GM15510 (cell line): Measurements from ENCODE around the gene PRDM2.
A peak's percentile ranks its signal among the peaks of the same experiment; 100 is the strongest.

Source experiments
- POLR2A ChIP-seq: IDR thresholded peaks from 3 replicates; pipeline ENCODE4 v1.6.1; 2011; ENCODE audit warnings: borderline replicate concordance; ENCODE audit not compliant: insufficient read length; ENCODE audit errors: extremely low read depth

Gene PRDM2

DNA sequence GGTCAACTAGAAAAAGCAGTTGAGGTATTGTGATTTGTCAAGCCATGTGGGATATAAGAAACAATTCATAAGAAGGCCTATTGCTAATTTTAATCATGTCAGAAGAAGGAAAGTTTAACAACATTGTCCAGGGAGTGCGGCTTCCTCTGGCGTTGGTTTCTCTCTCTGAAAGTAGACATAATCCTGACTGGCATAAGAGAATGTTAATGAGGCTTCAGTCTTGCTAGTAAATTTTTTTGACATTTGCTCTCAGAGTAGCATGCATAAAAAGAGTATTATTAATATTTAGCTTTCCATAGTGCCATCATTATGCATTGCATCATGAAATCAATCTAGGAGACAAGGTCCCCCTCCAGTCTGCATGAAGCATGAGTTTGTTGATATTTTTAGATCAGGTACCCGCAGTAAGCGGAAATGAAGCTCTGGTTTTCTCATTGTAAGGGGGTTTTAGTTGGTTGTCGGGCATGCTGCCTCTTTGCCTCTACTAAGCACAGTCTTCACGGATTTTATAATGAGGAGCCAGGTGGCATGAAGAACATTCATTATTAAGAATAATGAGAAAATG lies 12.8 kb upstream of the PRDM2 start:
- no peak for TF ChIP-seq POLR2A

DNA sequence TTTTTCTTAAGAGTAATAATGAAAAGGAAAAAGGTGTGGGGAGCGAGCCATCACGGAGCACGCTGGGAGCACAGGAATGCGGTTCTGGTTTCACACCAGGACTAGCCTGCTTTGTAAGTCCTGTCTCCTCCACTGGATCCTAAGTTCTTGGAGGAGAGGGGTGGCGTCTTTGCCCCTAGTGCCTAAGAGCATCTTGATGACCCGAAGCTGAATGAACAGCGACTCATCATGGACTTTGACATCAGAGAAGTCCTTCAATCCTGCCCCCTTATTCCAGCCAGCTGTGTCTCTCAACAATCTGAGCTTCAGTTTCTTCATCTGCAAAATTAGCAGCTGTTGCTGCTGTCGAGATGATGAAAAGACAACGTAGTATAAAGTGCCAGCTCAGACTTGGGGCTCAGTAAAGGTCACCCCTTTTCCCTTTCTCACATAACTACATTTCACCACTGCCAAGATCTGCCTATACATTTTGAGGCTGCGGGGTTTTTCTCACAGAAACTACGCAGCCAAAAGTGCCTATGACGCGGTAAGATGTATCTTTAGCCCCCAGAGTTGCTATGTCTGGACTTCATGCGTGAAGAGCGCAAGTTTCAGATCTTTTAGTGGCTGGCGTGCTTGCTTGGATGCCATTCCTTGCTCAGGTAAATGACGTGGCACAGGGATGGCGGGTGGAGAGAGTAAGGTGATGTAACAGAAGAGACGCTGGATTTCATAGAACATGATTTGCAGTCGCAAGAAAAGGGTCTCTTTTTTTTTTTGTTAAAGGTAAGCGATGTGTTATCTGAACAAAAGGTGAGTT lies 4.9 kb upstream of the PRDM2 start:
- TF ChIP-seq POLR2A = no peak

DNA sequence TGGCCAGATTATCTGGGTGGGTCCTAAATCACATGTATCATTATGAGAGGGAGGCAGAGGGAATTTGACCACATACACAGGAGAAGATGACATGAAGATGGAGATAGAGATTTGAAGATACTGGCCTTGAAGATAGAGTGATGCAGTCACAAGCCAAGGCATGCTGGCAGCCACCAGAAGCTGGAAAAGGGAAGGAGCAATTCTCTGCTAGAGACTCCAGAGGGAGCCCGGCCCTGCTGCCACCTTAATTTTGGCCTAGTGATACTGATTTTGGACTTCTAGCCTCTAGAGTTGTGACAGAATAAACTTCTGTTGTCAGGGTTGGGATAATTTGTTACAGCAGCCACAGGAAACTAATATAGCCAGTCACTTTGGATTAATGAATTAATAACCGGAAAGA lies 2.2 kb upstream of the PRDM2 start:
- no peak for TF ChIP-seq POLR2A

DNA sequence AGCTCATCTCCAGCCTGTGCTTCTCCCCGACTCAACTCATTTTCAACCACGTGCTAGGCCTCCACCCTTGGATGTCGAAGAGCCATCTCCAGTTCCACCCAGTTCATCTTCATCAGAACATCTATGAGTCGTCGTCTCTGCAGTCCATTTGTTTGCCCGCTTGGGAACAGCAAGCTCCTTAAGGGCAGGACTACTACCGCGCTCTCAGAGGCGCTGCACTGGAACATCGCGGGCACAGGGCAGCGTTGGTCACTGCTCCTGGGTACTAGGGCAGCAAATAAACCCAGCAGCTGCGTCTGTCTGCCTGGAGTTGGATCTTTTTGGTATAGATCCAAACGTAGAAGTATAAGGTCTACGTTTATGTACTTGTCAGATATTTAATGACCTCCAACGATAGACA lies 478 bp upstream of the PRDM2 start:
- TF ChIP-seq POLR2A = no peak

DNA sequence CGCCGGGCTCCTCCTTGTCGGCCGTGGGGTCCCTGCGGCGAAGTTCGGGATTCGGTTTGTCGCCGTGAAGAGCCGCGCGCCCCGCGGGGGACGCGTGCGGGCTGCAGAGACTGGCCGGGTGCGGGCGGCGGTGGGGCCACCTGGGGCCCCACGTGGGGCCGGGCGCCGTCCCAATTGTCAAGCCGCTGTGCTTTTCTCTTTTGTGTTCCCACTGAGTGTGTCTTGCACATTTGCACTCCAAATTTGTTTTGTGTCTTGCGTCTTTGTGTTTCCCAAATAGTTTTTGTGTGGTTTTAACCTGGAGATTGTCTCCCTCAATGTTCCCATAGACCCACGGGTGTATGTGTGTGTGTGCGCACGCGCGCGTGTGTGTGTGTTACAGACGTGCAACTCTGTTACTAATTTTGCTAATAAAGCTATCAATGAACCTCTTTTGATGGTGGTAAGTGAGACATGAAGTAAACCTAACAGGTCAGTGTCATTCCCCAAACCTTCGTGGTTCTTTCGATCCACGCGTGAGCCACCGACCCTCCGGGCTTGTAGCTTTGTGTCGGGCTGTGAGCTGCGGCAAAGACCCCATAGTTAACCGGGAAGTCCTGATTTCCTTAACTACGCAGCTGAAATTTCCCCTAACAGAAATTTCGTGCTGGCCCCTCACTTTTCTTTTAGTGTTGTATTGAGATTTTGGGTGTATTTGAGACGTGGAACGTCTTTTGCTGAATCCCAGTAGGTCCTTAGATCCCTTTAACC lies 708 bp downstream of the PRDM2 start:
- TF ChIP-seq POLR2A = no peak

DNA sequence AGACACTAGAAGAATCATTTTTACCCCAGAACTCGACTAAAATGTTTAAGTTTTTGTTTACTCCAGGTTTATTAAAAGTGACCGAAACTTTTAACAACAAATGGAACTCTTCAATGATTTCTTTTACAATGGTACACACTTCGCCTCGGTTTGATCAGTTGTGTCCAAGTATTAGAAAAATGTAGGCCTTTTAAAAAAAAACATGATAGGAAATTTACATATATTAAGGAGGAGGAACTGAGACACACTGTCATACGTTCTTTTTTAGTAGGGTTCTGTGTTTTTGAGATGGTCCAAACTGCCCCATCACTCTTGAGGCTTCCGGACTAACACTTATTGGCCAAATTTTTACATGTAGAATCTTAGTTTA lies 1.3 kb downstream of the PRDM2 start:
- no peak for TF ChIP-seq POLR2A

DNA sequence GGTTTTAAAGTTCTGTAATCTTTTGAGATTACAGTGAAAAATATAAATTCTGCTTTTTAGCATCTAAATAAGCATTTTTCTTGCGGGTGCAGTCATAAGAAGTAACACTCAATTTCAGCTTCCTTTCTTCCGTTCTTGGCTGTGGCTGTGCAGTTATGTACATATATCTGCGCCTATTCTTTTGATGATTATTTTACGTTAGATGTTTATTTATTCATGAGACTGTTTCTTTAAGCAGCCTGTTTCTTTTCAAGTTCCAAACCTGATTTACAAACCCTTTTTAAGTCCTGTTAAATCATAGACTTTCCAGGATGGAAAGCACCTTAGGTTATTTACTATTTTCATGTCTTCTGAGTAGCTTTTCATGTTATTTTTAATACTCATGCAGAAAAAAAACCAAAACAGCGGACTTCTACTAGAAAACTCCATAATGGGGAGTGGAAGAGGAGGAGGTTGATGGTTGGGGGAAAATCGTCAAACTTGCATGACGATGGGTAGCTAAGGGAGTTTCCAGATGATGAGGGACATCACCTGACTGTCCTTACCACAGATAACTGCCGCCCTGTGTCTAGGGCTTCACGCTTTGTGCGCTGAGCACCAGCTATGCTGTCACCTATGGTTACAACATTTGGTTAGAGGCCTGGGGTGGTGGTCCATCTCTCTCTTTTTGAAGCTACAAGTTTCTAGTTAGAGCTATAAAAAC lies 2.6 kb downstream of the PRDM2 start:
- TF ChIP-seq POLR2A = peak; percentile 49

DNA sequence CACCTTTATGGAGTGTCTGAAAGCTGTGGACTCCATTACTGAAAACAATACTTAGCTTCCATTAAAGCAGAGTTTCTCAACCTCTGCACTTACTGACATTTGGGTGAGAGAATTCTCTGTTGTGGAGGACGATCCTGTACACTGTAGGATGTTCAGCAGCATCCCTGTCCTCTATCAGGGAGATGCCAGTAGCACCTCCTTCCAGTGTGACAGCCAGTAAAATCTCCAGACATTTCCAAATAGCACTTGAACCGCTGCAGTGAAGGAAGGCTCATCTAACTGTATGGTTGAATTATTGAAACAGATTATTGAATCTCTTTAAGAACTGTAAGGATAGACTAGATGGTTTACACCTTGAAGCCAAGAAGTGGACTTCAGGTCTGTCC lies 3.1 kb downstream of the PRDM2 start:
- no peak for TF ChIP-seq POLR2A

DNA sequence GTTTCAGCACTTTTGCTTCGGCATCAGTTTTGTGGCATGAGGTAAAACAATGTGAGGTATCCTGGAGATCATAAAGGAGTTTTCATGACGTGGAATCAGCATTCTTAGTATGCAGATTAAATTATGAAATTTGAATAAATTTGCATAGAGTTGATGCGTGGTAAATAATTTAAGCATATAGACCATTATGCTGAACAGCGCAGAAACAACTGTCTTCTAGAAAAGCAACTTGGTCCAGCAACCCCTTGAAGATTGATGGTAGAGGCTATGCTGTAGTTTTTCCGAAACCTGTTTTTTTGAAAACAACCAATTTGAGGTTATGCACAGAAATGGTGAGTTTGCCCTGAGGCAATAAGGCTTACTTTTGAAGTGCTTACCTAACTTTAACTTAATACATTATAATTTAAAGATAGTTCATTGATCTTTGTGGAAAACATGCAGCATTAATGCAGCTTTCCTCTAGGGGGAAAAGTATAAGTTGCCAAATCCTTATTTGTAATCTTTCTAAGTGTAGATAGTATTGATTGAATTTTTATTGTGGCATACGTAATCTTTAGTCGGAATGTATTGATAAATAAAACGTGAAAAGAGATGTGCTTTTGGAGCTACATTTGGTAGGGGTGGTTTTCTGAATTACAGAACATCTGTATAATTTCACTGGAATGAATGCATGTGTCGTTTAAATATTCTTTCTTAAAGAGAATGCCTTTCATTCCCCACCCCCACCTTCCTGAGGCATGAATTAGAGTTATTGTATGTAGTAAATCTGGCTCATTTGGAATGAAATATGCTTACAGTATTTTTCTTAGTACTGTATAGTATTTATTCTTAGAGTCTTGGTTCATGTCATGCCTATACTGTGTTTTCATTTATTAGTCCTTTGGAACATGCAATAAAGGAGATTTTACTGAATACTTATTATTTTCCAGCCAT lies 3.8 kb downstream of the PRDM2 start:
- no peak for TF ChIP-seq POLR2A

DNA sequence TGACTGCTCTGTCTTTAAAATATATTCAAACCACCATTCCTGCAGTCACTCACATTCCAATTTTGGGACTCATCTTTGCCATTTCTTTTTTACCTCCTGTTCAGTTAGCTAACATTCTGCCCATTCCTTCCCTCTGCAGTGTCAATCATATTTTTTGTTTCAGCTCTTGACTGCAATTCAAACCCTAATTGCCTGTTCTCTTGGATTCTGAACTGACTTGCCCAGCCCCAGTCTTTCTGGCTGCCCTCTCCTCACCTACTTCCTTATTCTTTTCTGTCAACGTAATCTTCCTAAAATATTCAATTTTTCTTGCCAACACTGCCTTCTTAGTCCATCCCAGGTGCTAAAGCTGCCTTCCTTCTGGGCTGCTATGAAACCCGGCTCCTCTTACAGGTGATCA lies 6.1 kb downstream of the PRDM2 start:
- no peak for TF ChIP-seq POLR2A

DNA sequence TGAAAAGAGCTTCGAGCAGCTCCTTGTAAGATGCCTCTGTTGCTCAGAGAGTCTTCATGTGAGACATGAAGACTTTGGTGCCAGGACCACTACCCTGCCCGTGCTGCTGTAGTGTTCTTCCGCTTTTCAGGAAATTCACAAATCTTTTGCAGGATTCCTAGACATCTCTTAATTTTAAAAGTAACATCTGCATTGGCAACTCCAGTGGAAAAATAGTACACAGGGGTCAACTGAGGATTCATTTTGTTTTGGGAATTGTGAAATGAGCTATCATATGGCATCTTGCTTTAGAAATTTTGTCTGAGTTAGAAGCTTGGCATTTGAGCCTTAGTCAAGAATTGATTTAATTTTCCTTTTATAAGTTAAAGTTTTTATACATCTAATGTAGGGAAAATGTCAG lies 7.2 kb downstream of the PRDM2 start:
- TF ChIP-seq POLR2A = no peak

DNA sequence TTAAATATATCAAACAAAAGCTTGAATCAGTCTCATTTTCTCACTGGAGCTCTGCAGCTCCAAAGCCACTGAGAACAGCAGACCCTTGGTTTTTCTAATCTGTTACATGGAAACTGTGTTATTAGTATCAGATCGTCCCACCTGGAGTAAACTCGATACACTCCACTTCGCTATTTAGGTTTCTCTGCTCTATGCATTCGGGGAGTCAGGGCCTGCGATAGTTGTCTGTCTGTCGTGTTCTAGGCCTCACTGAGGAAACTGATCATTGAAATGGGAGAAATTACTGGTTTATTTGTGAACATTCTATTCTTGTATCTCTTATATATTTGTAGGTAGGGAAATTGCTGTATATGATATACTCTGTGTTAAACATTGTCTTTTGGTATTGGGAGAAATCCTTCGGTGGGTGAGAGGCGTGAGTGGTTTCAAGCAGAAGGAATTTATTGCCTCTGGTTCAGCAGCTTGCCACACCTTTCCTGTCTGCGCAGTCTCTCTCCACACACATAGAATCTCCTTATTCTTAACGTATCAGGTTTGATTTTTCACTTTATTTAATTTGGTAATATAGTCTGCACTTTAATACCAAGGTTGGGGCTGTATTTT lies 8.5 kb downstream of the PRDM2 start:
- no peak for TF ChIP-seq POLR2A

DNA sequence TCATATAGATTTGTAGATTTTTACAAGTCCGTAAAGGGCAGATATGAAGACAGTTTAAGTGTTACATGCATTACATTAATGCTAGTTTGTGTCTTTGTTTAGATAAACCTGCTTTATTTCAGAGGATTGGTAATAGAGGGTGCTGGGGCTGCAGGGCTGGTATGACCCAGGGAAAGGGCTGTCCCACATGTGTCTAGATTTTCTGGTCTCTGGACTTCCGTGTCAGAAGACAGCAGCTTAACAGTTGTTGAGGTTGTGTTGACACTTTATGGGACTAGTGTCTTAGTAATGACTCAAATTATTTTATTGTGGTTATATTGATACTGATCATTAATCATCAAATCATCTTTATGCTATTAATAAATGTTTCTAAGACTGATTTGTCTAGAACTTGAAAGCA lies 10.1 kb downstream of the PRDM2 start:
- TF ChIP-seq POLR2A = no peak

DNA sequence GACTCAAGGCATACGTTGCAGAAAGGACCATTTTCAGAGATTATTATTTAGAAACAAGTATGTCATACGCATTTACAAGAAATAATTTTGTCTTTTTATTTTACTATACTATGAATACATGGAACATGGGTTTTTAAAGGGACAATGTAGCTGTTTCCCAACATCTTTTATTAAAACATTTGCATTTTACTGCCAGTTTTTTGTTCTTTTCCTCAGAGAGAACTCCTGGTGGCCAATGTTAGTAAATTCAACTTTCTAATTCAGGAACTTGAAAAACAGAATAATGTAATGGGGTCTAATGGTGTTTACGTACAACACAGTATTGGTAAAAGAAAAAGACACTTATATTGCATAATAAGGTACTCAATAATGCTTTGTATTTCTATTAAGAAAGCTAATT lies 14.9 kb downstream of the PRDM2 start:
- no peak for TF ChIP-seq POLR2A
